Measurements from ENCODE around the gene SLC46A2.

The SLC46A2 gene

DNA sequence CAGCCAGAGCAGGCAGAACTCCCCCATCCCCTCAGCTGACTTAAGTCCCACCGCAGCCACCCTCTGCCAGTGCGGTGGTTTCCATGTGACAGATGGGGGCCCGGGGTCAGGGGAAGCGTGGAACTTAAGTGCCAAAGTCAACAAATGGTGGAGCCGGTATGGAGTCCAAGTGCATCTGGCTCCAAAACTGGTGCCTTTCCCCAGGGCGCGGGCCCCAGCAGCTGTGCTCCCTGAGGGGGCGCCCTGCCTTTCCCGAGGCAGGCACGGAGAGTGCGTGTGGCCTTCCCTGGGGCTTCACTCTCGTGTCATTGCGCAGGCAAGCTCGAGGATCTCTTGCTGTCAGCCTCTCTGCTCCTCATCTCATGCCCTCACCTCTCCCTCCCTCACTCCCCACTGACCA lies 33.8 kb downstream of the SLC46A2 start:
- no peak for DNase-seq

DNA sequence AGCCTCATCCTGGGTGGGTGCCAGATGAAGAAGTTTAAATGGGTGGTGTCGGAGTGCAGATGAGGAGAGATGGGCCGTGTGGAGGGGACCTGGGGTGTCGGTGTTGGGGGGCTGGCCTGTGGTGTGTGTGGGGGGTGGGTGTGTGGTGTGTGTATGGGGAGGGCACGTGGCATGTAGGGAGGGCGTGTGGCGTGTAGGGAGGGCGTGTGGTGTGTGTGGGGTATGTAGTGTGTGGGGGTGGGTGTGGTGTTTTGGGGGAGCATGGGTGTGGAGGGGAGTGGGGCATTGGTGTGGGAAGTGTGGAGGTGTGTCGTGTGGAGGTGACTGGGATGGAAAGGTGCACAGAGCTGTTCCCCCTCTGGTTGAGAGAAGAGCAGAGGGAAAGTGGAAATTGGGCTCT lies 34.5 kb downstream of the SLC46A2 start:
- DNase-seq: no peak

DNA sequence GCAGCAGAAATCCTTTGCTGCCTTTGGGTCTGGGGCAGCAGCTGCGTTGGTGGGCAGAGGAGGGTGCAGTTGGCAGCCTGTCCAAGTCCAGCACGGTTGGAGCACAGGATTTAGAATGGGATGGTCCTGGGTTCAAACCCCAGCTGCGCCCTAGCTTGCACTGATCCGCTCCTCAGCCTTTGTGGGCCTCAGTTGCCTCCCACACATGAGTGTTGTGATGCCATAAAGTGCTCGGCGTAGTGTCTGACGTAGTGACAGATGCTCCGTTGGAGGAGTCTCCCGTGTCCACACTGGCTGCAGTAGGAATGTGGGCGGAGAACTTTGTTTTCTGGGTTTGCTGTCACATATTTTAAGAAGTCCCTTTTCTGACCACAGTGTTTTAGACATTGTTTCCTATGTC lies 36.0 kb downstream of the SLC46A2 start:
- no peak for DNase-seq

DNA sequence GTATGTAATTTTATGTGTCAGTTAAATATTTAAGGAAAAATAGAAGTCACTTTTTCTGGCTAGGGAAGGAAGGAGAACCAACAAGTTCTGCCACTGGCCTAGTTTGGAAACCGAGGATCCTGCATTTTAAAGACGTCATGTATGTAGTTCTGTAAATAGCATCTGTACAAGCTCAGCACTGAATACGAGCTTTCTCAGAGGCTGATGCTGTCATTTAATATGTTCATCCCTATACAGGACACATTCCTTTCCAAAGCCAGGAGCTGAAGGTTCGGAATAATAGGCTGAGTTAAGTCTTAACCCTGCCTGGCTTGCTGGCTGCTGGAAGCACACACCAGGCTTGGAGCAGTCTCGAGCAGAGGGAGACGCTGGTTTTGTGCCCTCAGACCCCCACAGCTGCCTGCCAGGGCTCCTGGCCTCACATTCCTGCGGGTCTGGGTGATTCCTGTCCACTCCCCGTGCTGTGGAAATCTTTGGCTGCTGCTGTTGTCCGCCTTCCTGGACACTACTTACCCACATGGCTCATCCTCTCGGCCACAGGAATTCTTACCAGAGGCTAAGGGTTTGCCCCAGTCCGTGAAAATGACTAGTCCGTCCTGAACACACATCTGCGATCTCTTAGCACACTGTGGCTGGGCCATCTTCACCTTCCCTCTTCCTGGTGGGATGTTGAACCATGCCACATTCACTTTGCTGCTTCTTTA lies 36.6 kb downstream of the SLC46A2 start:
- DNase-seq: no peak

DNA sequence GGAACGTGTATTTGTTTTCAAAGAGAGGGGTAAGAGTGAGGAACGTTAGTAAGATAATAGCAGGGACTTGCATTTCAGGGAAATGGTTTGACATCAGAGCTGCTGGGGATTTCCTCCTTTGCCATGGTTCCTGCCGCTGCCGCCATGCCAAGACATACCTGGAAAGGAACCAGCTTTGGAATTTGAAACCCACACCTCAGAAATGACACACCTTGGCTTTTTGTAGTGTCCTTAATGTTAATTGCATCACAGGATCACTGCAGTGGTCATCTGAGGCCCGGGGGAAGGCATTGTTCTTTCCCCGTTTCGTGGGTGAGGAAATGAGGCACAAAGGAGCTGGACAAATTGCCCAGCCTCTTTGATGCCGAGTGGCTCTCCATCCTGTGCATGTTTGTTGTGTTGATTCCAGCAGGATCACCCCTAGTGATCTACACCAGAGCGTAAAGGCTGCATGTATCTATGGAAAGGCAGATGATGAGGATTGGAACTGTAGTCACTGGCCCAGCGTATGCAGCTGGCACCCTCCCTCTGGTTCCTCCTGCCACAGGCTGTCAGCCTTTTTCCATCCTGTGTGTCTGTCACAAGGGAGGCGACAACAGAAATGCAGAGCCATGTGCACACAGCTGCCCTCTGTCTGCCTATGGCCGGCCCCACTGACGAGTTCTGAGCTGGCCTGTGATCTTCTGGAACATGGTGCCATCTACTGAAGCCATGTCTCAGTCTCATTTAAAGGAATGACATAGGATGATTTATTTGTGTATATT lies 37.8 kb downstream of the SLC46A2 start:
- DNase-seq: no peak

DNA sequence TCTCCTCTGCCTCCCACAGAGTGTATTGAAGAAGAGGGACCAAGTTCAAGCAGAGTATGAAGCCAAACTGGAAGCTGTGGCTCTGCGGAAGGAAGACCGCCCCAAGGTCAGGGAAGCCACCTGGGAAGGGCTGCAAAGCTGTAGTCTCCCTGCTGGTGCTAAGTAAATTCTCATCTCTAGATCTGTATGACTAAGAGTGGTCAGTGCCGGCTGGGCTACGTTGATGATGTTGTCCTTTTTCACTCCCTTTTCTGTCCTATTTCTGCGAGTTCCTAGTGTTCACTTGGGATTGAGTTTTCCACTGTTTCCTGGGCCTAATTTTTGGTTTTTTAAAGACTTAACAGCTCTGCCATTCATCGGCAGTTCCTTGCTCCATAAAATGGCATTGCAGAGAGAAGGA lies 39.8 kb downstream of the SLC46A2 start:
- no peak for DNase-seq

DNA sequence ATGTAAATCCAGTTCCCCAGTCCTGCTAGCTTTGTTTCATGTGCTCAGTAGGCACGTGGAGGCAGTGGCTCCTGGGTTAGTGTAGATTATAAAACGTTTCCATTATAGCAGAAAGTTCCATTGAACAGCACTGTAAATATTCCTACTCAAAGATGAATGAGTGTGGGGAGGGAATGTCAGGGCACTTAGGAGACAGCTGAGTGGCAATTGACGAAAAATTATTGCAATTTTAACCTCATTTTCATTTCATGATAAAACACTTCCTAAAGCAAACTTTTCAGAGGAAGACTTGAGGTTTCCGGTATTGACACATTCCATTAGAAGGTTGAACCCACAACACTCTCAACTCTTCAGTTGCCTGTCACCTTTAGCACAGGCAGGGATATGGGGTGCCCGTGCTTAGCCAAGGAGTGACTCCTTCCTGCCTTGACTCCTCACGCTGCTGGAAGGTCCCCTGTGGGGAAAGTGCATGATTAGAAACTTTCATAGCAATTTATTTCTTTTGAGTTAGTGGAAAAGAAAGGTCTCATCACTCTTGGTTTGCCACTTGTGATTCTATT lies 41.2 kb downstream of the SLC46A2 start:
- DNase-seq: no peak

DNA sequence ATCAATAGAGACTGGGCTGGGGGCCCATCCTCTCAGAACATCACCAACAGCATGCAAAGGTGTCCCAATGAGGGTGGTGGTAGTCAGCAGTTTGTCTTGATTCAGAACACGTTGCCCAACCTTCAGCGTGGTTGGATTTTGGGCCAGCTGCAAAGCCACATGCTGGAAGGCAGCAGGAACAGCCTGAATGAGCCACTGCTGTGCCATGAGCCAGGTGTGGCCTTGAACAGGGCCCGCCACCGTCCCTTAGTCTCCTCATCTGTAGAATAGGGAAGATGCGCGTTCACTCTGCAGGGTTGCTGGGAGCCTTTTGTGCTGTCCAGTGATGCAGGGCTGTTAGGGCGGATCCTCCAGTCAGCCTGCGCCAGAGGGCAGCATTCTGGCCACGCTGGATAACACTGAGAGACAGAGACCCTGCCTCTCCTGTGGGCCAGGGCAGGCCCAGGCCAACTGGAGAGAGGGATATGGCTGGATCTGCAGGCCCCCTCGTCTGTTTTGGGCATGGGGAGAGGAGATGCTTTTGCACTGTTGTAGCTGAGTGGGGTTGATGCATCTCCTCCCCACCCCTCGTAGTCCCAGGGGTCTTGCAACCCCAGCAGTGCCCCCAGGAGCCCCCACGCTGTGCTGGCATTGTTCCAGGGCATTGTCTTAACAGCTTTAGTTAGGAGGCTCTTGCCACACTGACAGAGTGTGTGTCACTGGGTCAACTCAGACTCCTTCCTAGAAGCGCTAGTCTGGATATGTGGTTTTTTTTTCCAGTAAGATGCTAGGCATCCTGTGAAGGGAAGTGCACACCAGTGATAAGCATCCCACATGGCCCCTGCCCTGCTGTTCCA lies 42.1 kb downstream of the SLC46A2 start:
- peak; percentile 19 for DNase-seq

DNA sequence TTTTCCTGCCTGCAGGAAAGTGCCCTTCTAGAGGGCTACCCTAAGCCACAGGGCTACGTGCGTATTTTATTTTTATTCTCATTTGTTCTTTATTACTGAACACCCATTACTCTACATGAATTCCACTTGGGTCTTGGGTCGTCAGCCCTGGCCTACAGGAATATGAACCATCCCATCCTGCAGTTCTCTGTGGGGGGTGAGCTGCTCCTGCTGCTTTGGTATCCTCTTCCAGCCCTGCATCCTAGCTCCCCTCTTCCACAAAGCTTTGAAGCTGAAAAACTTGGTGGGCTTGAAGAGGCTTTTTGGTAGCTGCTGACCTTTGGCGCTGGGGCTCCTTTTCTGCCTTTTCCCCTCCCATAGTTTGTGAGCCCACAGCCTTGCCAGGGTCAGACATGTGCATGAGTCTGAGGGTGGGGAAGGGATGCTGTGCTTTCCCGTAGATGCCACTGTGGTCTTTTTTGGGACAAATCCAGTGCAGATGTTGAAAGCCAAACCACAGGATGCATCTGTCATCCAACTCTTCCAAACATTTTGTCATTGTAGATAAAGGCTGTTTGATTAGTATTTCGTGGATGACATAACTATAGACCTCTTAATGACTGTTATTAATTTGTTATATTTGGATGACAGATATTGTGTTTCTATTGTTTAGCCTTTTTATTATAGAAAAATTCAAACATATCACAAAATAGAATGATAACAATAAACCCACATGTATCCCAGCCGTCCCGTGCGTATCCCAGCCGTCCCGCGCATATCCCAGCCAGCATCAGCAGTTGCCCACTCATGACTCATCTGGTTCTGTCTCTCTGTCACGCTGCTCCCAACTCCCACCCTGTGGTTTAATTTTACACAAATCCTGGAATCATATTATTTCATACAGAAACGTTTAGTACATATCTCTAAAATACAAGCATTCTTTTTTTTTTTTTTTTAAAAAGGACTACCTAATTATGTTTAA lies 43.9 kb downstream of the SLC46A2 start:
- DNase-seq: no peak

DNA sequence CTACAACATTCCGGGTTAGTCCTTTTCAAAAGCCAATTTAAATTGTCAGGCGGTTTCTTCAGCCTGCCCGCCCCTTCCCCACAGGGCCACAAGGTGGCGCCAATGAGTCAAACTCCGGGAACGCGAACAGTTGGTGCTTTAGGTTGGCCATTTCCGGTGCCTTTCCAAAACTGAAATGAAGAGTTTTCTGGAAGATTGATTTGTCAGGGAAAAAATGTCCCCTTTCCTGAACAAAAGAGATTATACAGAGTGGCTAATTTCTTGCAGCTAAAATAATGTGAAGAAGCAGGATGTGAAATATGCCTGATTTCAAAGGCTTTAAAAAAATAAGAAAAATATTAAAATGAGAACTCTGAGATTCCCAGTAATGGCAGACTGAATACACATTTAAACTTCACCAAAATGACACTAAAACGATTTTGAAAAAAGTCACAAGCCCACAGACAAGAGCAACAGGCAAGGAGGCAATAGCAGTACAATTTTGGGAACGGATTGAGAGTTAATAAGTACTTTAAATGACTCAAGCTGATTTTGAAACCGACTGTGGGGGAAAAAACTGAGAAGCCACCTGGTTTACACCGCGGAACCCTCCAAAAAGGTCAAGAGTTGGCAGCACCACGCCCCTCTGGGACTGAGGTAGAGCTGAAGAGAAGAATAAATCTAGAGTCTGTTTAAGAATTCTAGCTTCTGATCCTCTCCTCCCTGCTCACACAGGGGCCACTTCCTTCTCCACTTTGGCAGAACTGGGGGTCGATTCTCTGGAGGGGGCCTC lies 45.7 kb downstream of the SLC46A2 start:
- peak; percentile 89 for DNase-seq

DNA sequence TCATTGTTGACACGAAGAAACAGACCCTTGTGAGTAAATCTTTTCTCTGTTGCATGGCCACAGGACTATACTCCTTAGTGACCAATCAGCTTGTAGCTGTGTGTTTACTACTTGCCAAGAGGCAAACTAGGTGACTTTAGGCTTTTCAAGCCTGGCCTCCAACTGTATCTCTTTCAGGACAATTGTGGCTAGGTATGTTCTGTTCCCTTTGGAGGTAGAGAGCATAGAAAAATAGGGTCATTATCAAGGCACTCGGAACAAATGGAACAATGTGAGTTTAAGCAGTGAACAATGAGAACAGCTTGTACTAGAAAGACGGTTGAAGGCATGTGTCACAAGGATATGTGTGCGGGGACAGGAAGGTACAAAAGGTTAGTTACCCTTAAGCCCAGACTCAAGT lies 48.1 kb downstream of the SLC46A2 start:
- DNase-seq: no peak

DNA sequence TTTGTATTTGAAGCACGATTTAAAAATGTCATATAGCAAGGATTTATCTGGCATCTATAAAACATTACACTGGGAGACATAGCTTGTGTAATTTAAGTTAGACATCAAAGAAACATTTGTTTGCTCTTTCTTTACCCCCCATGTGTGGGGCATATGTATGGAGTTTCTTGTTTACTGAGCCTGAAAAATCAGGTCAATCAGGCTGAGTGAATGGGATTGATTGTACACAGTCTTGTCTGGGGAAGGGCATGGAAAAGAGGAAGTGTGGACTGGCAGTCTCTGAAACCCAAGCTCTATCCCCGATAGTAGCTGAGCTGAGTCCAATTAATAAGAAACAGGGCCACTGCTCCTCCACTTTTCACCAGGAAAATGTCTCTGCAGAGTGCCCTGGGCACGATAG lies 49.4 kb downstream of the SLC46A2 start:
- DNase-seq: peak; percentile 60

DNA sequence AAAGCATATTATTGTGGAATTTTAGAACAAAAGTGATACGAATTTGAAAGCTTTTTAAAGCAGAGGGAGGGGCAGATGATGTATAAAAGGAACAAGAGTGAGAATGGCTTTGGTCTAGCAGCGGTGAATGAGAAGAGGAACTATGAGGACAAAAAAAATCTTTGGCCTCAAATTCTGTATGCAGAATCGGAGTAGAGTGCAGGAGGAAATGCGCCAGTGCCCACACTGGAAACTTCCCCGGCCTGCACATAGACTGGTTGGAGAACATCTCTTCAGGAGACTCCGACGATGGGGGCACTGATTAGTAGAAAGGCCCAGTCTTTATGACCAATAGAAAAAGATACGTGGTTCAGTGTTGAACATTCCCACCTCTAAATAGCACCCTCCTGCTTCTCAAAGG lies 51.3 kb downstream of the SLC46A2 start:
- no peak for DNase-seq

DNA sequence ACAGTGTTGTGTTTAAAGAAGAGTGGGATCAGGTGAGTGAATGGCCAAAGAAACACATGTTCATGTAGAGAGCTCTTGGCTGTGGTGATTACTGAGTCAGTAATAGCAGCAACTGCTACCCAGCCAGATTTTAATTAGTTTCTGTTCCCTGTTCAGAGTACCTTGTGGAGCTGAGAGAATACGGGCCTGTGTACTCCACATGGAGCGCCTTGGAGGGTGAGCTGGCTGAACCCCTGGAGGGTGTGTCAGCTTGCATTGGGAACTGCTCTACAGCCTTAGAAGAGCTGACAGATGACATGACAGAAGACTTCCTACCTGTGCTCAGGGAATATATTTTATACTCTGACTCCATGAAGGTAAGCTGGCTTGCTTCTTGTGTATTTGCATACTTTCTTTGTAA lies 52.3 kb downstream of the SLC46A2 start:
- no peak for DNase-seq

DNA sequence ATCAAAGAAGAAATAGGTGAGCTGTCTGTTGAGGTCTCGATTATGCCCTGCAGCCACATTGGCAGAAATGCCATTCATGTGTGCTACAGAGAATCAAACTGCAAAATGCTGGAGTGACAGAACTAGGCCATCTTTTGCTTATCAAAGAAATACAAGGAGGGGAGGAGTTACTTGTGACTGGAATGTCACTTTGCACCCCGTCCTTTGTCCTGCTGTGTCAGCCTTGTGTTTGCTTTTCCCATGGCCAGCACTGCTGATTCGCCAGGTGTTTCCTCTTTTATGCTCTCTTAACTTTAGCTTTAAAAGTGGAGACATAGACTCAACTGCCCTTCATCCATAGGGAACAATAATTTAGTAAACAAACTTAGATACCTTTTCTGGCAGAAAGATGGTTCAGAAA lies 54.3 kb downstream of the SLC46A2 start:
- DNase-seq: peak; percentile 43

DNA sequence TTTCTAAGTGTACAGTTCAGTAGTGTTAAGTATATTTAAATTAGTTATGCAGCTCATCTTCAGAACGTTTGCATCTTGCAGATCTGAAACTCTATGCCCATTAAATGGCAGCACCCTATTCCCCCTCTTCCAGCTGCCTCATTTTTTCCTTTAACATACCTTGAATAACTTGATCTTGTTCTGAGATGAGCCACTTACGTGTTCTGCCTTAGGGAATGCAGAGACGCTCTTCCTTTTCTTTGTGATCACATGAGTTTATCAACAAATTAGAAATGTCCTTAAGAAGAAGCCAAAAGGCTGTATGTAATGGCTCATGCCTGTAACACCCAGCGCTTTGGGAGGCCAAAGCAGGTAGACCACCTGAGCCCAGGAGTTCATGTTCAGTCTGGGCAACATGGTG lies 57.6 kb downstream of the SLC46A2 start:
- no peak for DNase-seq

DNA sequence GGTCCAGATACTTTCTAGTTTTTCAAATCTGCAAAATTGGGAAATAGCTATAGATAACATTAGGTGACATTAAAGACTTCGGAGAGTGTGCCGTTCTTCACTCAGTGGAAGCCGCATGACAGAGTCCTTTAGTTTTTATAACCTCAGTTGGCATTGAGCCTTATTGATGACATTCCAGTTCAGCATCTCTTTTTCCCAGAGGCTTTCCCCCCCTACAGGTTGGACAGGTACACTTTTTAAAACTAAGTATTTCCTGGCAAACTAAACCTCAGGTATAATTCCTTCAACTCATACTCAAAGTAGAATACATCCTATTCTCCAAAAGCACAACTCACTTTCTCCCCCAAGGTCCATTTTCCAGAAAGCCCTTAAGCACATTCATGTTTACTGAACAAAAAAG lies 58.7 kb downstream of the SLC46A2 start:
- no peak for DNase-seq

DNA sequence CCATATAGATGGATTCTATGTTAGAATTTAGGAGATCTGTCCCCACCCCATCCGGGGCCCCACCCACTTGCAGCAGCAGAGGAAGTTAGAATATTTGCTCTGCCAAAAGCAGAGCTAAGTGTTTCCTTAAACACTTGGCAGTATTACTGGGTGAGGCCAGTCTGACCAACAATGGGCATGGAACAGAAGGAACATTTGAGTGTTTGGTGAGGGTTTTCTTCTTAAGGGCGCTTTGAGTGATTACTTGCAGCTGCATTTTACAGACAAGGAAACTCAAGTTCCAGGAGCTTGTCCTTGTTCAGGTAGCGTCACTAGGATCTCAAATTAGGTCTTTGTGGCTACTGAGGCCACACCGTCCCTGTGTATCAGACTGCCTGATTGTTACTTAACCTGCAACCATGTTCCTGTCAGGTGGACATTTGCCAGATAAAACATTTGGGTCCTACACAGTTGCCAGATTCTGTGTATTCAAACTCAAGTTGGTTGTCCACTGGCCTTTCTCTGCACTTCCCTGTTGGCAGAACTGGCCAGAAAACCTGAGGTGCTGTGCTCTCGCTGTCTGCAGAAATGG lies 59.3 kb downstream of the SLC46A2 start:
- DNase-seq: no peak

All from eye (tissue), 1 donor.